A673 (cell line): ENCODE results near the gene LRFN4. TPM values are rescaled to one million over a fixed set of nuclear protein-coding genes. Genes with fewer than 3 reads are reported as not detected.

Experiments
- Bru-seq: library from RNA; stranded (reverse); fragments of 400-500 nt; gene quantifications from one replicate; lab custom pipeline; 2021; lab: Mats Ljungman, UMichigan
- BruChase-seq, 2 experiments: library from RNA; stranded (reverse); fragments of 400-500 nt; gene quantifications; one replicate each; lab custom pipeline; 2021; lab: Mats Ljungman, UMichigan
- BruUV-seq: library from RNA; stranded (reverse); fragments of 400-500 nt; replicated peaks from 2 replicates; lab custom pipeline; 2021; lab: Mats Ljungman, UMichigan
- CTCF ChIA-PET: fragments of 300-600 bp; sonication (Branson Sonifier 250); formaldehyde crosslinking; loops from one replicate; lab custom pipeline; 2022; ENCODE audit warnings: antibody characterized with exemption; lab: Charles Lee
- POLR2A ChIA-PET: fragments of 300-600 bp; sonication (Branson Sonifier 250); formaldehyde crosslinking; loops from one replicate; lab custom pipeline; 2022; ENCODE audit warnings: antibody characterized with exemption; ENCODE audit not compliant: low non-redundant PET; lab: Charles Lee
- DNase-seq: peaks from one replicate; pipeline ENCODE4 v3.0.0-alpha.2; 2015; ENCODE audit warnings: low spot score
- H3K27ac ChIP-seq: fragments of 200-600 bp; sonication (generic); 2 replicates; pipeline ENCODE4 v1.5.1; 2016; ENCODE audit warnings: mixed run types, low read depth, mild to moderate bottlenecking, mixed read lengths, antibody characterized with exemption, low read length; ENCODE audit not compliant: poor library complexity, severe bottlenecking
- H3K27me3 ChIP-seq: fragments of 200-600 bp; sonication (generic); replicated peaks from 2 replicates; pipeline ENCODE4 v1.6.1; 2017; ENCODE audit warnings: mixed run types, low read depth, mild to moderate bottlenecking, mixed read lengths, antibody characterized with exemption, low read length; ENCODE audit not compliant: insufficient read depth, poor library complexity
- H3K36me3 ChIP-seq: fragments of 200-600 bp; sonication (generic); 2 replicates; pipeline ENCODE4 v1.6.1; 2016; ENCODE audit warnings: mixed run types, mild to moderate bottlenecking, mixed read lengths, antibody characterized with exemption, low read length; ENCODE audit not compliant: insufficient read depth, poor library complexity, severe bottlenecking
- H3K4me1 ChIP-seq: fragments of 200-600 bp; sonication (generic); 2 replicates; pipeline ENCODE4 v1.6.1; 2017; ENCODE audit warnings: mixed run types, mild to moderate bottlenecking, mixed read lengths, antibody characterized with exemption, low read length; ENCODE audit not compliant: insufficient read depth, poor library complexity, severe bottlenecking
- H3K4me3 ChIP-seq: fragments of 200-600 bp; sonication (generic); 2 replicates; pipeline ENCODE4 v1.5.1; 2016; ENCODE audit warnings: low read depth, mixed run types, mild to moderate bottlenecking, mixed read lengths, low read length; ENCODE audit not compliant: poor library complexity, severe bottlenecking
- H3K9me3 ChIP-seq: fragments of 200-600 bp; sonication (generic); 2 replicates; pipeline ENCODE4 v1.6.1; 2016; ENCODE audit warnings: mixed run types, low read depth, mild to moderate bottlenecking, mixed read lengths, antibody characterized with exemption, low read length; ENCODE audit not compliant: poor library complexity, severe bottlenecking
- EZH2 ChIP-seq: fragments of 200-600 bp; sonication (generic); IDR thresholded peaks from 2 replicates; pipeline ENCODE4 v1.6.1; 2017; ENCODE audit warnings: borderline replicate concordance, low read depth, mild to moderate bottlenecking, mixed read lengths, antibody characterized with exemption, low read length; ENCODE audit not compliant: poor library complexity, severe bottlenecking
- intact Hi-C: fragments of 100-400 bp; cut with micrococcal nuclease; formaldehyde crosslinking; loops from one replicate; pipeline ENCODE4 v1.10.0; 2022; ENCODE audit not compliant: unreplicated experiment
- long read RNA-seq: library from polyadenylated mRNA; stranded (forward); transcript quantifications from one replicate; pipeline ENCODE4 v2.0.0, GENCODE V29; 2022
- total RNA-seq: library from RNA; stranded (reverse); gene quantifications from 2 replicates; pipeline ENCODE4 v1.2.3, GENCODE V29; 2021
- TF ChIP-seq, protein P1 (sequence below): fragments of 300-800, 200-600 bp; sonication (generic); conservative IDR thresholded peaks from 2 replicates; pipeline ENCODE4 v1.5.1; 2017; ENCODE audit warnings: low read depth, mild to moderate bottlenecking, antibody characterized with exemption, low read length, moderate library complexity, mixed read lengths

LRFN4 gene
- total RNA-seq (52.9 and 57.2 TPM in 2 replicates), Bru-seq, nascent RNA (percentile 43 among the genes with signal in this experiment), BruChase-seq, experiment 1, labeled RNA remaining after a 2-hour chase (percentile 70 among the genes with signal in this experiment), BruChase-seq, experiment 2, labeled RNA remaining after a 6-hour chase (percentile 86 among the genes with signal in this experiment)
- long read RNA-seq, transcript LRFN4-201 (2 exons, 2,431 nt) = major isoform, 53 of 90 reads
- long read RNA-seq, partial matches to known transcripts = 0 of 90 reads
- long read RNA-seq, other reads (novel, unspliced or antisense) = 37 of 90 reads

GRCh38 chr11:66856496-66857233 is at the start of gene LRFN4:
Gene LRFN4, plus strand, starts transcription at chr11:66857064. Its CDS starts 681 bp downstream, at chr11:66857745.
- peak; percentile 80 for DNase-seq
- no TSS peak for BruUV-seq
- Histone ChIP-seq H3K4me1 (peaks cover 16% of the 10 kb centered on the region), H3K27me3 (no peaks in the 10 kb centered on the region), H3K36me3 (peaks cover 11% of the 10 kb centered on the region), H3K4me3 (peak within 1 kb of the TSS; percentile 72), H3K27ac (peak within 1 kb of the TSS; percentile 69), H3K9me3 (no peaks in the 10 kb centered on the region)
- ChIA-PET POLR2A (no interaction called here), CTCF (interaction anchor here (0.7 to 0.9 kb wide), 2 partner anchors 15 to 495 kb away, joined by 4 to 6 read pairs; no protein-coding TSS in a partner anchor)
- TF ChIP-seq, protein P1, sequence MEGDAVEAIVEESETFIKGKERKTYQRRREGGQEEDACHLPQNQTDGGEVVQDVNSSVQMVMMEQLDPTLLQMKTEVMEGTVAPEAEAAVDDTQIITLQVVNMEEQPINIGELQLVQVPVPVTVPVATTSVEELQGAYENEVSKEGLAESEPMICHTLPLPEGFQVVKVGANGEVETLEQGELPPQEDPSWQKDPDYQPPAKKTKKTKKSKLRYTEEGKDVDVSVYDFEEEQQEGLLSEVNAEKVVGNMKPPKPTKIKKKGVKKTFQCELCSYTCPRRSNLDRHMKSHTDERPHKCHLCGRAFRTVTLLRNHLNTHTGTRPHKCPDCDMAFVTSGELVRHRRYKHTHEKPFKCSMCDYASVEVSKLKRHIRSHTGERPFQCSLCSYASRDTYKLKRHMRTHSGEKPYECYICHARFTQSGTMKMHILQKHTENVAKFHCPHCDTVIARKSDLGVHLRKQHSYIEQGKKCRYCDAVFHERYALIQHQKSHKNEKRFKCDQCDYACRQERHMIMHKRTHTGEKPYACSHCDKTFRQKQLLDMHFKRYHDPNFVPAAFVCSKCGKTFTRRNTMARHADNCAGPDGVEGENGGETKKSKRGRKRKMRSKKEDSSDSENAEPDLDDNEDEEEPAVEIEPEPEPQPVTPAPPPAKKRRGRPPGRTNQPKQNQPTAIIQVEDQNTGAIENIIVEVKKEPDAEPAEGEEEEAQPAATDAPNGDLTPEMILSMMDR = no peak
- no peak for TF ChIP-seq EZH2
- intact Hi-C loops = no loop called here

GRCh38 chr11:66809592-66809991 is 47.3 kb upstream of the LRFN4 start:
- H3K9me3 ChIP-seq = no peaks in the 10 kb centered on the region
- intact Hi-C loops = no loop called here
- TF ChIP-seq, protein P1 = no peak
- TF ChIP-seq EZH2 = no peak
- ChIA-PET CTCF (no interaction called here), POLR2A (no interaction called here)
- H3K27ac ChIP-seq = no peak overlapping the region
- BruUV-seq = no TSS peak
- H3K4me3 ChIP-seq = no peak overlapping the region
- no peaks in the 10 kb centered on the region for H3K27me3 ChIP-seq
- H3K36me3 ChIP-seq = no peaks in the 10 kb centered on the region
- H3K4me1 ChIP-seq = no peaks in the 10 kb centered on the region
- DNase-seq = no peak

DNA sequence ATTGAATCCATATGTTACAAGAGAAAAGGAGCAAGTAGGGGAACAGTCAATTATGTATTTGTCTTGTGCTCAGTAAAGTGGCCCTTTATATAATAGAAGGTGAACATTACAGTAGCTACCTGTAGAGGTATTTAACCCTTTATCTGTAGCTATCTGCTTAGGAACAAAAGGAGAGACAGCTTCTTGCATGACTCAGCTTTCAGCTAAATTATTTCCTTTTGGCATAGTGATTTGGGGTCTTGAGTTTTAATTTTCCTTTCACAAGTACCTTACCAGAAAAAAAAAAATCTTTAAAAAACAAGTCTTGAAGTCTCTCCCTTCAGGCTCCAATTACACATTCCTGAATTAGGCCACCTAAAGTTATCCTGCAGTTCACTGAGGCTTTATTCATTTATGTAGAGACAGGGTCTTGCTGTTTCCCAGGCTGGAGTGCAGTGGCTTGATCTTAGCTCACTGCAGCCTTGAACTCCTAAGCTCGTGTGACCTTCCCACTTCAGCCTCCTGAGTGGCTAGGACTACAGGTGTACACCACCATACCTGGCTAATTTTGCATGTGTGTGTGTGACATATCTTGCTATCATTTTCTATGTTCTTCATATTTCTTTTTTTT is 46.2 kb upstream of the LRFN4 start:
- CTCF ChIA-PET = no interaction called here

More for the DNA sequence above, 46.2 kb upstream of the LRFN4 start:
- intact Hi-C loops = no loop called here
- H3K4me1 ChIP-seq = no peaks in the 10 kb centered on the region
- TF ChIP-seq EZH2 = no peak
- TF ChIP-seq, protein P1 = no peak
- POLR2A ChIA-PET = no interaction called here
- H3K27me3 ChIP-seq = no peaks in the 10 kb centered on the region
- no peak overlapping the region for H3K4me3 ChIP-seq
- DNase-seq = no peak
- no peak overlapping the region for H3K27ac ChIP-seq
- no TSS peak for BruUV-seq
- H3K36me3 ChIP-seq = no peaks in the 10 kb centered on the region
- H3K9me3 ChIP-seq = no peaks in the 10 kb centered on the region
